Mesenchymal stem cell (in vitro differentiated cells and primary cell): Measurements from ENCODE around the gene S100A4.

Experiments used
- DNase-seq: peaks from one replicate; pipeline ENCODE4 v3.0.0-alpha.2; 2013
- H2AFZ ChIP-seq: one replicate; pipeline ENCODE4 v1.6.1; 2013; ENCODE audit warnings: low read depth, mild to moderate bottlenecking, control low read depth, inconsistent platforms, low read length, moderate library complexity
- H2AK5ac ChIP-seq: 2 replicates; pipeline ENCODE4 v1.6.1; 2013; ENCODE audit warnings: low read length, moderate library complexity, mild to moderate bottlenecking, inconsistent platforms; ENCODE audit not compliant: severe bottlenecking
- H2BK120ac ChIP-seq: one replicate; pipeline ENCODE4 v1.6.1; 2013; ENCODE audit warnings: low read depth, mild to moderate bottlenecking, inconsistent platforms, low read length, moderate library complexity
- H2BK12ac ChIP-seq, 2 experiments: one replicate each; pipeline ENCODE4 v1.6.1; 2013; ENCODE audit warnings: inconsistent platforms in 2 of 2, low read length in 2 of 2, mild to moderate bottlenecking in 2 of 2, moderate library complexity in 2 of 2, control low read depth in 1 of 2
- H2BK15ac ChIP-seq: one replicate; pipeline ENCODE4 v1.6.1; 2013; ENCODE audit warnings: mild to moderate bottlenecking, low read depth, inconsistent platforms; ENCODE audit not compliant: poor library complexity, severe bottlenecking
- H2BK5ac ChIP-seq: 2 replicates; pipeline ENCODE4 v1.6.1; 2013; ENCODE audit warnings: low read depth, mild to moderate bottlenecking, low read length, control low read depth, inconsistent platforms; ENCODE audit not compliant: poor library complexity, severe bottlenecking
- H3K14ac ChIP-seq, 2 experiments: one replicate each; pipeline ENCODE4 v1.6.1; 2013; ENCODE audit warnings: inconsistent platforms in 2 of 2, low read length in 2 of 2, control low read depth in 1 of 2, mild to moderate bottlenecking in 1 of 2, moderate library complexity in 1 of 2
- H3K18ac ChIP-seq, 2 experiments: one replicate each; pipeline ENCODE4 v1.6.1; 2013; ENCODE audit warnings: inconsistent platforms in 2 of 2, low read length in 2 of 2, control low read depth in 1 of 2, low read depth in 1 of 2, mild to moderate bottlenecking in 1 of 2
- H3K23ac ChIP-seq, 2 experiments: one replicate each; pipeline ENCODE4 v1.6.1; 2013; ENCODE audit warnings: inconsistent platforms in 2 of 2, low read length in 2 of 2, mild to moderate bottlenecking in 2 of 2, moderate library complexity in 2 of 2, control low read depth in 1 of 2
- H3K27ac ChIP-seq: 2 replicates; pipeline ENCODE4 v1.5.1; 2013; ENCODE audit warnings: mild to moderate bottlenecking, moderate library complexity, low read length, control low read depth, inconsistent platforms; ENCODE audit not compliant: poor library complexity, severe bottlenecking
- H3K27me3 ChIP-seq, 2 experiments: 2 replicates each; pipeline versions ENCODE4 v1.6.1 to v1.7.0; 2013; ENCODE audit warnings: low read length in 2 of 2, mild to moderate bottlenecking in 2 of 2, moderate library complexity in 2 of 2, control low read depth in 1 of 2, inconsistent platforms in 1 of 2; ENCODE audit not compliant: control insufficient read depth in 1 of 2, insufficient read depth in 1 of 2
- H3K36me3 ChIP-seq, 2 experiments: 2 replicates each; pipeline versions ENCODE4 v1.6.1 to v1.7.0; 2013; ENCODE audit warnings: low read length in 2 of 2, control low read depth in 1 of 2, inconsistent platforms in 1 of 2, low read depth in 1 of 2, mild to moderate bottlenecking in 1 of 2; ENCODE audit not compliant: insufficient read depth in 2 of 2, control insufficient read depth in 1 of 2
- H3K4ac ChIP-seq, 2 experiments: one replicate each; pipeline ENCODE4 v1.6.1; 2013; ENCODE audit warnings: inconsistent platforms in 2 of 2, low read length in 2 of 2, mild to moderate bottlenecking in 2 of 2, moderate library complexity in 2 of 2, control low read depth in 1 of 2, low read depth in 1 of 2
- H3K4me1 ChIP-seq: 2 replicates; pipeline ENCODE4 v1.6.1; 2013; ENCODE audit warnings: low read depth, low read length, control low read depth; ENCODE audit not compliant: control insufficient read depth, insufficient read depth
- H3K4me2 ChIP-seq: 2 replicates; pipeline ENCODE4 v1.6.1; 2013; ENCODE audit warnings: low read length, mild to moderate bottlenecking, inconsistent platforms; ENCODE audit not compliant: poor library complexity, severe bottlenecking
- H3K4me3 ChIP-seq, 2 experiments: 2 replicates each; pipeline versions ENCODE4 v1.5.1 to v1.7.0; 2013; ENCODE audit warnings: low read length in 2 of 2, mild to moderate bottlenecking in 2 of 2, control low read depth in 1 of 2, low read depth in 1 of 2; ENCODE audit not compliant: insufficient read depth in 1 of 2
- H3K79me1 ChIP-seq: replicated peaks from 2 replicates; pipeline ENCODE4 v1.6.1; 2013; ENCODE audit warnings: mild to moderate bottlenecking, control low read depth, low read length, inconsistent platforms; ENCODE audit not compliant: poor library complexity, severe bottlenecking
- H3K9ac ChIP-seq: 2 replicates; pipeline ENCODE4 v1.7.0; 2013; ENCODE audit warnings: mild to moderate bottlenecking, low read length, moderate library complexity
- H3K9me3 ChIP-seq: 2 replicates; pipeline ENCODE4 v1.7.0; 2013; ENCODE audit warnings: mild to moderate bottlenecking, low read length; ENCODE audit not compliant: control insufficient read depth
- H4K8ac ChIP-seq: one replicate; pipeline ENCODE4 v1.6.1; 2013; ENCODE audit warnings: inconsistent platforms, mild to moderate bottlenecking, low read length, moderate library complexity
- H4K91ac ChIP-seq: one replicate; pipeline ENCODE4 v1.6.1; 2013; ENCODE audit warnings: mild to moderate bottlenecking, low read length, inconsistent platforms
- WGBS: methylation state at CpG from one replicate; pipeline ENCODE4 v1.1.7; 2013; ENCODE audit warnings: mixed read lengths; 5-methylcytosine and 5-hydroxymethylcytosine counted together

The S100A4 gene

GRCh38 chr1:153539395-153540093 lies 6.1 kb downstream of the S100A4 start:
- Histone ChIP-seq H2AK5ac (peak overlapping the region; percentile 99), H3K79me1 (peaks cover 2% of the 10 kb centered on the region), H2BK12ac (peak overlapping the region in 1 of 2 experiments; percentile 37), H3K9ac (no peak overlapping the region), H3K14ac (peak overlapping the region in 1 of 2 experiments; percentile 53), H2AFZ (no peak overlapping the region), H3K18ac (peak overlapping the region in 1 of 2 experiments; percentile 26), H3K9me3 (no peaks in the 10 kb centered on the region), H3K36me3 (peaks cover 17 to 28% of the 10 kb centered on the region in 2 experiments), H3K27me3 (no peaks in the 10 kb centered on the region), H3K4me1 (peaks cover 56% of the 10 kb centered on the region), H3K27ac (peak overlapping the region; percentile 92), H4K8ac (no peak overlapping the region), H3K4me3 (no peak overlapping the region), H2BK15ac (no peak overlapping the region), H3K23ac (no peak overlapping the region), H2BK120ac (no peak overlapping the region), H3K4me2 (no peak overlapping the region), H4K91ac (no peak overlapping the region), H3K4ac (peak overlapping the region in 1 of 2 experiments; percentile 21), H2BK5ac (no peak overlapping the region)
- no peak for DNase-seq
- 100% methylated on average over 2 of the region's 4 CpGs for WGBS

GRCh38 chr1:153538315-153538821 lies 7.2 kb downstream of the S100A4 start:
- Histone ChIP-seq H3K18ac (peak overlapping the region in 1 of 2 experiments; percentile 58), H2BK12ac (peak overlapping the region; percentile 69 to 75), H3K36me3 (peaks cover 17 to 23% of the 10 kb centered on the region in 2 experiments), H3K23ac (no peak overlapping the region), H2BK15ac (peak overlapping the region; percentile 29), H3K27me3 (no peaks in the 10 kb centered on the region), H2AK5ac (peak overlapping the region; percentile 80), H3K4me1 (peaks cover 60% of the 10 kb centered on the region), H4K8ac (peak overlapping the region; percentile 27), H4K91ac (peak overlapping the region; percentile 23), H3K9ac (peak overlapping the region; percentile 50), H2BK120ac (no peak overlapping the region), H3K79me1 (peaks cover 2% of the 10 kb centered on the region), H3K27ac (no peak overlapping the region), H3K4me2 (no peak overlapping the region), H3K4me3 (no peak overlapping the region), H3K4ac (peak overlapping the region in 1 of 2 experiments; percentile 19), H3K9me3 (no peaks in the 10 kb centered on the region), H3K14ac (no peak overlapping the region), H2BK5ac (no peak overlapping the region), H2AFZ (no peak overlapping the region)
- WGBS: 44% methylated on average over 5 of the region's 6 CpGs
- no peak for DNase-seq

GRCh38 chr1:153537376-153537730 lies 8.3 kb downstream of the S100A4 start:
- H2AFZ ChIP-seq: no peak overlapping the region
- no peaks in the 10 kb centered on the region for H3K27me3 ChIP-seq
- no peak overlapping the region for H2BK15ac ChIP-seq
- H3K4me1 ChIP-seq: peaks cover 61% of the 10 kb centered on the region
- H3K27ac ChIP-seq: no peak overlapping the region
- no peak overlapping the region for H2BK5ac ChIP-seq
- H3K36me3 ChIP-seq: peaks cover 8 to 13% of the 10 kb centered on the region in 2 experiments
- H3K79me1 ChIP-seq: peaks cover 2% of the 10 kb centered on the region
- 100% methylated on average over 5 of the region's 6 CpGs for WGBS
- H3K14ac ChIP-seq: no peak overlapping the region
- H3K23ac ChIP-seq: no peak overlapping the region
- no peak overlapping the region for H4K8ac ChIP-seq
- no peak overlapping the region for H3K9ac ChIP-seq
- no peak overlapping the region for H3K4me3 ChIP-seq
- no peak overlapping the region for H2BK120ac ChIP-seq
- no peak overlapping the region for H3K18ac ChIP-seq
- peak overlapping the region; percentile 9 to 85 for H2BK12ac ChIP-seq
- no peak overlapping the region for H3K4me2 ChIP-seq
- H3K9me3 ChIP-seq: no peaks in the 10 kb centered on the region
- H2AK5ac ChIP-seq: peak overlapping the region; percentile 1
- peak overlapping the region; percentile 64 for H4K91ac ChIP-seq
- no peak overlapping the region for H3K4ac ChIP-seq
- DNase-seq: no peak

GRCh38 chr1:153536671-153537375 lies 8.8 kb downstream of the S100A4 start:
- Histone ChIP-seq H3K27ac (no peak overlapping the region), H3K18ac (peak overlapping the region in 1 of 2 experiments; percentile 21), H4K8ac (peak overlapping the region; percentile 64), H3K14ac (no peak overlapping the region), H3K4me2 (no peak overlapping the region), H3K23ac (no peak overlapping the region), H4K91ac (peak overlapping the region; percentile 64), H2BK5ac (no peak overlapping the region), H3K36me3 (peaks cover 8 to 13% of the 10 kb centered on the region in 2 experiments), H2BK120ac (no peak overlapping the region), H2BK15ac (no peak overlapping the region), H3K4me1 (peaks cover 56% of the 10 kb centered on the region), H2AFZ (no peak overlapping the region), H3K79me1 (peaks cover 2% of the 10 kb centered on the region), H2BK12ac (peak overlapping the region; percentile 9 to 76), H3K4me3 (peak overlapping the region in 1 of 2 experiments; percentile 74), H3K4ac (peak overlapping the region in 1 of 2 experiments; percentile 17), H3K9ac (peak overlapping the region; percentile 83), H3K27me3 (no peaks in the 10 kb centered on the region), H3K9me3 (no peaks in the 10 kb centered on the region), H2AK5ac (peak overlapping the region; percentile 67)
- 88% methylated on average over 9 of the region's 9 CpGs for WGBS
- DNase-seq: no peak
